H1 (cell line): ENCODE measurements around the gene PLD5. TPM values are rescaled to one million over a fixed set of nuclear protein-coding genes. Genes with fewer than 3 reads are reported as not detected.
A peak's percentile ranks its signal among the peaks of the same experiment; 100 is the strongest.

Source experiments
- CTCF ChIA-PET: fragments of 300-600 bp; sonication (Branson Sonifier 250); formaldehyde crosslinking; loops from one replicate; lab custom pipeline; 2021; ENCODE audit not compliant: partially characterized antibody; lab: Charles Lee
- POLR2A ChIA-PET: fragments of 300-600 bp; sonication (Branson Sonifier 250); formaldehyde crosslinking; loops from one replicate; lab custom pipeline; 2021; ENCODE audit warnings: inconsistent platforms; ENCODE audit not compliant: partially characterized antibody; lab: Charles Lee
- DNase-seq, 2 experiments: peaks; one replicate each; pipeline versions ENCODE4 v3.0.0 to v3.0.0-alpha.2; 2010 to 2022; ENCODE audit warnings: low spot score in 2 of 2, low read depth in 1 of 2, mixed read lengths in 1 of 2
- FAIRE-seq: peaks from 2 replicates; lab custom pipeline; 2011; peaks lifted over from hg19 to GRCh38; lab: Jason Lieb, UNC
- H2AFZ ChIP-seq: 2 replicates; pipeline ENCODE4 v1.8.1; 2012; ENCODE audit warnings: low read length, inconsistent platforms
- H2AK5ac ChIP-seq: 2 replicates; pipeline ENCODE4 v1.6.1; 2013; ENCODE audit warnings: low read depth, low read length
- H2BK120ac ChIP-seq: replicated peaks from 2 replicates; pipeline ENCODE3; 2013; ENCODE audit warnings: low read depth, low read length, inconsistent platforms
- H2BK12ac ChIP-seq: 2 replicates; pipeline ENCODE4 v1.6.1; 2013; ENCODE audit warnings: low read depth, low read length
- H2BK15ac ChIP-seq: 2 replicates; pipeline ENCODE4 v1.6.1; 2013; ENCODE audit warnings: low read length
- H2BK20ac ChIP-seq: 2 replicates; pipeline ENCODE4 v1.6.1; 2013; ENCODE audit warnings: low read length
- H2BK5ac ChIP-seq: 2 replicates; pipeline ENCODE4 v1.6.1; 2013; ENCODE audit warnings: low read depth, low read length
- H3K14ac ChIP-seq: 2 replicates; pipeline ENCODE4 v1.6.1; 2013; ENCODE audit warnings: inconsistent platforms; ENCODE audit not compliant: insufficient read length
- H3K18ac ChIP-seq: 2 replicates; pipeline ENCODE4 v1.6.1; 2013; ENCODE audit warnings: low read length; ENCODE audit errors: extremely low read depth
- H3K23ac ChIP-seq: 2 replicates; pipeline ENCODE4 v1.6.1; 2013; ENCODE audit warnings: inconsistent platforms; ENCODE audit not compliant: insufficient read length
- H3K23me2 ChIP-seq: 2 replicates; pipeline ENCODE4 v1.6.1; 2013; ENCODE audit warnings: low read depth, low read length
- H3K27ac ChIP-seq: 2 replicates; pipeline ENCODE4 v1.6.1; 2011; ENCODE audit warnings: low read depth, low read length, inconsistent platforms
- H3K27me3 ChIP-seq, 4 experiments: replicated peaks in 1 of 4; 1 replicate in 1 of 4; 2 replicates in 3 of 4; pipeline versions ENCODE4 v1.6.1 to v1.8.1; 2011 to 2013; ENCODE audit warnings: low read length in 3 of 4, mild to moderate bottlenecking in 3 of 4, inconsistent platforms in 2 of 4, mixed read lengths in 2 of 4, moderate library complexity in 1 of 4; ENCODE audit not compliant: control insufficient read depth in 3 of 4, insufficient read depth in 3 of 4; ENCODE audit errors: extremely low read depth in 1 of 4
- H3K36me3 ChIP-seq, 4 experiments: 2 replicates each; pipeline versions ENCODE4 v1.6.1 to v1.8.1; 2011 to 2013; ENCODE audit warnings: mild to moderate bottlenecking in 4 of 4, low read length in 3 of 4, moderate library complexity in 2 of 4, control low read depth in 1 of 4, inconsistent platforms in 1 of 4; ENCODE audit not compliant: insufficient read depth in 4 of 4, control insufficient read depth in 2 of 4
- H3K4ac ChIP-seq: replicated peaks from 2 replicates; pipeline ENCODE3; 2013; ENCODE audit warnings: low read length, low read depth, mixed read lengths, inconsistent platforms; ENCODE audit not compliant: insufficient read length
- H3K4me1 ChIP-seq, 4 experiments: replicated peaks in 1 of 4; 1 replicate in 1 of 4; 2 replicates in 3 of 4; pipeline versions ENCODE4 v1.6.1 to v1.8.1; 2011 to 2013; ENCODE audit warnings: low read length in 3 of 4, inconsistent platforms in 2 of 4, mixed read lengths in 1 of 4; ENCODE audit not compliant: insufficient read depth in 4 of 4, control insufficient read depth in 3 of 4
- H3K4me2 ChIP-seq, 2 experiments: 2 replicates each; pipeline versions ENCODE4 v1.6.1 to v1.8.1; 2011 to 2013; ENCODE audit warnings: low read depth in 2 of 2, low read length in 2 of 2, control low read depth in 1 of 2, inconsistent platforms in 1 of 2, mild to moderate bottlenecking in 1 of 2; ENCODE audit not compliant: insufficient read depth in 1 of 2
- H3K4me3 ChIP-seq, 4 experiments: fragments of 200-600, 300-600 bp in 1 of 4; sonication (generic), shearing (Covaris generic), sonication (Bioruptor Twin) in 1 of 4; 2 replicates each; pipeline versions ENCODE4 v1.5.1 to v1.8.1; 2011 to 2016; ENCODE audit warnings: low read length in 4 of 4, low read depth in 3 of 4, control low read depth in 2 of 4, inconsistent platforms in 2 of 4, mild to moderate bottlenecking in 2 of 4, mixed read lengths in 1 of 4, moderate library complexity in 1 of 4; ENCODE audit not compliant: insufficient read depth in 2 of 4; ENCODE audit errors: extremely low read depth in 1 of 4
- H3K56ac ChIP-seq: replicated peaks from 2 replicates; pipeline ENCODE3; 2013; ENCODE audit warnings: low read depth, mild to moderate bottlenecking, mixed read lengths, low read length, inconsistent platforms; ENCODE audit not compliant: insufficient read length
- H3K79me1 ChIP-seq: 2 replicates; pipeline ENCODE4 v1.6.1; 2013; ENCODE audit warnings: low read depth, low read length, control low read depth
- H3K79me2 ChIP-seq, 2 experiments: 2 replicates each; pipeline versions ENCODE4 v1.6.1 to v1.8.1; 2012 to 2013; ENCODE audit warnings: low read length in 2 of 2, mild to moderate bottlenecking in 2 of 2, inconsistent platforms in 1 of 2; ENCODE audit not compliant: insufficient read depth in 2 of 2, control insufficient read depth in 1 of 2
- H3K9ac ChIP-seq, 4 experiments: replicated peaks in 1 of 4; 1 replicate in 1 of 4; 2 replicates in 3 of 4; pipeline versions ENCODE4 v1.6.1 to v1.8.1; 2011 to 2013; ENCODE audit warnings: low read depth in 3 of 4, low read length in 3 of 4, control low read depth in 2 of 4, mild to moderate bottlenecking in 2 of 4, moderate library complexity in 2 of 4, inconsistent platforms in 1 of 4; ENCODE audit errors: extremely low read depth in 1 of 4
- H3K9me3 ChIP-seq, 2 experiments: 2 replicates each; pipeline versions ENCODE4 v1.6.1 to v1.8.1; 2012 to 2013; ENCODE audit warnings: mild to moderate bottlenecking in 2 of 2, moderate library complexity in 2 of 2, control low read depth in 1 of 2, inconsistent platforms in 1 of 2, low read depth in 1 of 2, low read length in 1 of 2, mixed read lengths in 1 of 2; ENCODE audit not compliant: insufficient read depth in 2 of 2
- H4K20me1 ChIP-seq, 2 experiments: replicated peaks in 1 of 2; 2 replicates each; pipeline versions ENCODE3 to v1.8.1; 2011 to 2013; ENCODE audit warnings: inconsistent platforms in 2 of 2, low read length in 2 of 2, mild to moderate bottlenecking in 1 of 2; ENCODE audit not compliant: insufficient read depth in 2 of 2, control insufficient read depth in 1 of 2
- H4K5ac ChIP-seq: 2 replicates; pipeline ENCODE4 v1.6.1; 2013; ENCODE audit warnings: low read length, low read depth, mixed read lengths, inconsistent platforms; ENCODE audit not compliant: insufficient read length
- H4K8ac ChIP-seq: 2 replicates; pipeline ENCODE4 v1.8.0; 2013; ENCODE audit warnings: mild to moderate bottlenecking, moderate library complexity, low read length, inconsistent platforms; ENCODE audit not compliant: insufficient read depth; ENCODE audit errors: extremely low read depth
- H4K91ac ChIP-seq: replicated peaks from 2 replicates; pipeline ENCODE3; 2013; ENCODE audit warnings: low read length, mixed read lengths, inconsistent platforms; ENCODE audit not compliant: insufficient read length
- ASH2L ChIP-seq: fragments of 200-600, 300-600 bp; sonication (generic); IDR thresholded peaks from one replicate; pipeline ENCODE4 v1.7.1; 2017; ENCODE audit warnings: low read length
- GABPA ChIP-seq: IDR thresholded peaks from 2 replicates; pipeline ENCODE4 v1.6.1; 2011; ENCODE audit warnings: mild to moderate bottlenecking, low read length, moderate library complexity, borderline replicate concordance; ENCODE audit not compliant: insufficient read depth
- KDM4A ChIP-seq: IDR thresholded peaks from one replicate; pipeline ENCODE4 v1.7.1; 2012; ENCODE audit warnings: low read depth, mild to moderate bottlenecking, moderate library complexity, low read length, inconsistent platforms; ENCODE audit not compliant: severe bottlenecking
- POLR2AphosphoS5 ChIP-seq: IDR thresholded peaks from 2 replicates; pipeline ENCODE4 v1.6.1; 2011; ENCODE audit warnings: low read depth, low read length
- SIX5 ChIP-seq: IDR thresholded peaks from 2 replicates; pipeline ENCODE4 v1.6.1; 2011; ENCODE audit warnings: mild to moderate bottlenecking, low read depth, low read length
- TBP ChIP-seq: IDR thresholded peaks from 2 replicates; pipeline ENCODE4 v1.6.1; 2011; ENCODE audit warnings: low read depth, low read length, improper control_type of control experiment
- USF2 ChIP-seq: IDR thresholded peaks from 2 replicates; pipeline ENCODE4 v1.6.1; 2011; ENCODE audit warnings: low read length, improper control_type of control experiment
- WGBS, 2 experiments: shearing (Covaris generic) in 1 of 2; methylation state at CpG; one replicate each; pipeline versions ENCODE4 v1.1.6 to v1.1.7; 2013 to 2015; ENCODE audit warnings: low lambda C conversion rate in 2 of 2, mixed read lengths in 2 of 2, inconsistent platforms in 1 of 2, low coverage in 1 of 2, missing lambda C conversion rate in 1 of 2; ENCODE audit not compliant: insufficient replicate concordance in 2 of 2, insufficient coverage in 1 of 2, insufficient read length in 1 of 2; ENCODE audit errors: extremely low coverage in 1 of 2, missing lambda C conversion rate in 1 of 2; 5-methylcytosine and 5-hydroxymethylcytosine counted together
- long read RNA-seq, 2 experiments: library from RNA in 1 of 2; library from capped mRNA in 1 of 2; stranded (forward); transcript quantifications; one replicate each; pipeline ENCODE4 v2.0.0, GENCODE V29; 2021; ENCODE audit warnings: inconsistent platforms in 1 of 2
- polyA minus RNA-seq, 3 experiments: library from RNA; depleted of rRNA, polyadenylated mRNA; stranded (reverse); fragments of >200 nt; gene quantifications; 1 replicate in 2 of 3; 2 replicates in 1 of 3; pipeline ENCODE4 v1.2.3, GENCODE V29; 2011
- polyA plus RNA-seq, 7 experiments: library from polyadenylated mRNA; depleted of rRNA in 3 of 7; stranded (reverse) in 5 of 7; unstranded in 2 of 7; fragments of >200 nt in 5 of 7; fragments of 200-250 nt in 2 of 7; gene quantifications; 1 replicate in 5 of 7; 2 replicates in 1 of 7; 4 replicates in 1 of 7; pipeline versions ENCODE4 v1.2.1 to v1.2.3, GENCODE V29; 2011 to 2013; ENCODE audit warnings: missing spikeins in 2 of 7, mixed read lengths in 2 of 7
- total RNA-seq: library from RNA; stranded (reverse); fragmentation: NEBNext Ultra II Directional; extraction: Animal tissue kit (Norgen Biotek cat#: 25700); gene quantifications from 2 replicates; pipeline ENCODE4 v1.2.1, GENCODE V29; 2021

PLD5 gene
- total RNA-seq (7.5 and 8.5 TPM in 2 replicates), polyA plus RNA-seq (2011; rRNA removed) (0.66 and 0.86 TPM in 2 replicates), polyA minus RNA-seq (2011; rRNA and poly(A)+ RNA removed) (2.2 and 2.8 TPM in 2 replicates)
- 1.1 TPM for polyA plus RNA-seq (2011; cell fraction: cytosol; rRNA removed)
- polyA plus RNA-seq (2011; cell fraction: nucleus; rRNA removed), result 2.1 TPM
- polyA plus RNA-seq (2012, experiment 1 of 2), result 1.5 to 3.5 TPM (median 2.5 TPM) in 4 replicates
- polyA plus RNA-seq (2012, experiment 2 of 2), result 0.91 TPM
- polyA plus RNA-seq (2013, experiment 1 of 2), result 2.6 TPM
- polyA plus RNA-seq (2013, experiment 2 of 2), result 3.7 TPM
- polyA minus RNA-seq (2011; cell fraction: cytosol; rRNA and poly(A)+ RNA removed), result 2.1 TPM
- polyA minus RNA-seq (2011; cell fraction: nucleus; rRNA and poly(A)+ RNA removed), result 7.5 TPM
- long read RNA-seq, experiment 1, full-length matches to known transcripts, result 2 of 7 reads
- long read RNA-seq, experiment 1, partial matches to known transcripts, result 3 of 7 reads
- long read RNA-seq, experiment 1, other reads (novel, unspliced or antisense), result 2 of 7 reads
- long read RNA-seq, experiment 2, partial matches to known transcripts, result 1 of 3 reads
- long read RNA-seq, experiment 2, other reads (novel, unspliced or antisense), result 2 of 3 reads

- Histone ChIP-seq H4K91ac (peak within 1 kb of the TSS; percentile 77), H3K18ac (peak within 1 kb of the TSS; percentile 92), H3K4ac (no peak within 1 kb of the TSS), H2BK5ac (peak within 1 kb of the TSS; percentile 38; the same call in 1 of the 2 replicates), H3K4me3 (peak within 1 kb of the TSS; percentile 62 to 84 (median 78)), H3K79me2 (0 out of 4 replicates have a peak, but pooled peaks cover 0 to 3% of the 10 kb centered on the region in 2 experiments), H4K20me1 (no peaks in the 10 kb centered on the region), H2BK20ac (no peak within 1 kb of the TSS), H4K5ac (peak within 1 kb of the TSS; percentile 68), H4K8ac (peak within 1 kb of the TSS; percentile 51), H3K4me1 (peaks cover 0 to 10% (median 4%) of the 10 kb centered on the region in 4 experiments; a peak in 3 of 7 replicates), H3K23ac (no peak within 1 kb of the TSS), H2BK120ac (peak within 1 kb of the TSS; percentile 63), H3K9me3 (no peaks in the 10 kb centered on the region), H3K79me1 (no peaks in the 10 kb centered on the region), H3K36me3 (no peaks in the 10 kb centered on the region), H2BK15ac (no peak within 1 kb of the TSS), H2AFZ (peak within 1 kb of the TSS; percentile 69), H2AK5ac (no peak within 1 kb of the TSS), H3K23me2 (peaks cover 17% of the 10 kb centered on the region), H3K9ac (peak within 1 kb of the TSS in 3 of 4 experiments; percentile 14 to 34 (median 32); a peak in 5 of 7 replicates), H3K4me2 (peak within 1 kb of the TSS; percentile 91 to 94), H3K27ac (no peak within 1 kb of the TSS), H2BK12ac (peak within 1 kb of the TSS; percentile 31; the same call in 1 of the 2 replicates), H3K14ac (no peak within 1 kb of the TSS), H3K27me3 (peaks cover 2 to 34% (median 19%) of the 10 kb centered on the region in 4 experiments), H3K56ac (no peak within 1 kb of the TSS)
- POLR2A ChIA-PET, result interaction anchor here (1.1 kb wide), 1 partner anchor 80 kb away, joined by 3 read pairs; no protein-coding TSS in a partner anchor
- peak; percentile 13 to 70 for DNase-seq
- CTCF ChIA-PET, result interaction anchor here (0.6 to 1.3 kb wide), 4 partner anchors 13 to 358 kb away, joined by 3 to 6 read pairs (median 4); no protein-coding TSS in a partner anchor
- FAIRE-seq, result no peak
- WGBS, 2 experiments, result 2% methylated on average over 16 of the region's 77 CpGs; no CpG with 5 or more reads in 1 of the 2 experiments
- peak; percentile 50 for TF ChIP-seq ASH2L
- 0 out of 2 replicates have a peak, but pooled peaks have one; percentile 21 for TF ChIP-seq POLR2AphosphoS5
- no peak for TF ChIP-seq SIX5
- TF ChIP-seq GABPA, result no peak
- TF ChIP-seq USF2, result no peak
- TF ChIP-seq TBP, result peak; percentile 45; the same call in 1 of the 2 replicates
- TF ChIP-seq KDM4A, result peak; percentile 91
Measured at GRCh38 chr1:242524571-242525359, at the start of gene PLD5. Gene PLD5 (minus strand): TSS chr1:242524697.
